GM12891 (cell line): ENCODE results near the gene FGGY.

Experiments used
- PAX5 ChIP-seq: IDR thresholded peaks from 2 replicates; pipeline ENCODE4 v1.6.1; 2011; ENCODE audit warnings: low read length, moderate library complexity, mild to moderate bottlenecking; ENCODE audit not compliant: insufficient read depth, severe bottlenecking
- POLR2A ChIP-seq: IDR thresholded peaks from 2 replicates; pipeline ENCODE4 v1.6.1; 2011; ENCODE audit warnings: low read depth, low read length, control low read depth
- POLR2AphosphoS5 ChIP-seq: IDR thresholded peaks from 2 replicates; pipeline ENCODE4 v1.6.1; 2011; ENCODE audit warnings: low read depth, low read length, control low read depth
- TAF1 ChIP-seq: IDR thresholded peaks from 2 replicates; pipeline ENCODE4 v1.6.1; 2011; ENCODE audit warnings: low read depth, low read length, control low read depth

DNA sequence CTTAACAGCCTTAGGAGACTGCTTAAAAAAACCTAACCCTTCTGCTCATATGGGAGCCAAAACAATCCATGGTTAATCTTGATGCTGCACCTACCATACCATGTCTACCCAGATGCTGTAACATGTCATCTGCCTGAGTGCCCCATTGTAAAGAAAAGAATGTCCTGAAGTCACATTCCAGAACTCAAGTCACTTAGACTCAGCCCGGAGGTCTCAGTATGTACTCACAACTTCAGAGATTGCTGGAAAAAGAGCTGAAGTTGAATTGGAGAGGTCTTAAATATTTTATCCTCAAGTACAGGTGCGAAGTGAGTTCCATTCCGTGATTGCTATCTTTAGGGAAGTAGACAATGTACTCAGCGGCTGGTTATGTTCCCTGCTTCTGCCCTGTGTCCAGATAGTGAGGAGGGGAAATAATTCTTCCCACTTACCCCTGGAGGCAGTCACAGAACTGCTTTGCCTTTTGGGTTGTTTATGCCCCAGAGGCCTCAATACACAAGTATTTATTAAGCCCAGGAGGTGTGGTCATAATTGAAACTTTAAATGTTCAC, 460.4 kb downstream of the FGGY start:
- no peak for TF ChIP-seq POLR2A
- TF ChIP-seq PAX5, result no peak
- TF ChIP-seq TAF1, result no peak
- TF ChIP-seq POLR2AphosphoS5, result no peak
